Stimulated activated CD4-positive, alpha-beta T cell treated with anti-CD3 and anti-CD28 coated beads, Interleukin-15, amount 100 ng/mL, for 24 hours (primary cell): ENCODE data around the gene IFI27L1.
"Not testable (repeated sequence)": the region's sequence is repeated elsewhere in the genome, so short reads cannot be mapped to it uniquely, and the experiment has no call there.

ENCODE experiments used
- DNase-seq: peaks from one replicate; pipeline ENCODE4 v3.0.0-alpha.2; 2020

Gene IFI27L1

DNA sequence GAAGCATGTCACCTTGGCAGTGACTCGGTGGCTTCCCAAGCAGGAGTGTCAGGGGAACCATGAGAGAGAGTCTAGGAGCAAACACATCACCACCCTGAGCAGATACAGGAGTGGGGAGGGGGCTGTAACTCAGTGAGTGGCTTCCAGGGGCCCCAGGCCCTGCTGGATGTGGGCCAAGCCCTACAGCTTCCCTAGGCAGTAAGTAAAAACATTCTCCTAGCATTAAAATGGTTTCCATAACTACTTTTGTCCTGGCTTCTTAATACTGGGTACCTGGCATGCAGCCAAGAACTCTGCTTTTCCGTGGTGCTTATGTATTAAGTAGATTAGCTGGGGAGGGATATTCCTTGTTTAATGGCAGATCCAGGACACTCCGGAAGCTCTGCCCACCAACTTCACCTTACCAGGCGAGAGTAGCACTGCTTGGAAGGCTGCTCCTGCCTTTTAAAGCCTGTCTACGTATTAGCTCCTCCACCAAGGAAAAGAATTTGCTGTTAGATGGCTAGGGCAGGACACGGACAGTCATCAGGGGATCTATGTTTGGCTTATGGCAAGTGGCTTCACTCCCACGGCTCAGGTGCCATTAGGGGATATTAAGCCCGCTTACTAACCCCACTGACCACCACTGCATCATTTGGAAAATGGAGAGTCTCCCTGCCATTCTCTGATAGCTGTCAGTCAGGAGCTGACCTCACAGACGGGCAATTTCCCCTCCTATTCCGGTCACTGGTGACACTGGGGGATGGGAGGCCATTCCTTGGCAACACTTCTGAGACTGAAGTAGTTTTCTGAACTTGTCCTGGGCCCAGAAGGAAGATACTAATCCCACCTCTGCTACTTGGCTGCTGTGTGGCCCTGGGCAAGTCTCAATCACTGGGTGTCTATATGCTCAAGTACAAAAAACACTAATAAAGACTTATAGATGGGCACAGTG, 32.2 kb upstream of the IFI27L1 start:
- no peak for DNase-seq

DNA sequence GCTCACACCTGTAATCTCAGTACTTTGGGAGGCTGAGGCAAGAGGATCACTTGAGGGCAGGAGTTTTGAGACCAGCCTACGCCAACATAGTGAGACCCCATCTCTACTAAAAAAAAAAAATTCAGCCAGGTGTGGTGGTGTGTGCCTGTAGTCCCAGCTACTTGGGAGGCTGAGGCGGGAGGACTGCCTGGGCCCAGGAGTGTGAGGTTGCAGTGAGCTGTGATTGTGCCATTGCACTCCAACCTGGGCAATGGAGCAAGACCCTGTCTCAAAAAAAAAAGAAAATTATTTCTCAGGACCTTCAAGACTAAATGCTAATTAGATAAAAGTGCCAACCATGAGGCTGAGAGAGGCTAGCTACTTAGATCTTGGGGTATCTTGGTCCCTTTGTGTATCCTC, 31.5 kb upstream of the IFI27L1 start:
- DNase-seq, result no peak

DNA sequence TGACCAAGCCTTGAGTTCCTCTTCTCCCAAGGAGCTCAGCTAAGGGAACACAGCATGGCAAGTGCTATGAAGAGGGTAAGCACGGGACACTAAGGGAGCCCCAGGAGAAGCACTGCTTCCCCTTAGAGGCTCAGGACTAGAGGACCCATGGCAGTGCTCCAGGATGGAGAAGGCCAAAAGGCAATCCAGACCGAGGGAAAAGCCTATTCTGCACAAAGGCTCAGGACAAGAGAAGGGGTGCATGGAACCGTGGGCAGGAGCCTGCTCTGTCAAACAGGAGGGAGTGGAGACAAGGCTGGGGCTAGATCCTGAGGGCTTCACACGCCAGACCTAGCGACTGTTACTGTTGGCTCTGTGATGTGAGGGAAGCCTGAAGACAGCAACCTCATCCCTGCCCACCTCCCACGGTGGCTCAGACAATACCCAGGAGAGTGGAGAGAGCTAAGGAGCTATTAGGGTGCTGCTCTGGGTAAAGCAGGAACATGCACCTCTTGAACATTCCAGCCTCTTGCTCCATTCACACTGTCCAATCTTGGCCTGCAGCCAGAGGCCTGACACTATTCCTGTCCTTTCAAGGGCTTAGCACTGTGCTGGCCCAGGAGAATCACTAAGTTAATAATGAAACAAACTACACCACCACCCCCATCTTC, 30.8 kb upstream of the IFI27L1 start:
- DNase-seq, result no peak

DNA sequence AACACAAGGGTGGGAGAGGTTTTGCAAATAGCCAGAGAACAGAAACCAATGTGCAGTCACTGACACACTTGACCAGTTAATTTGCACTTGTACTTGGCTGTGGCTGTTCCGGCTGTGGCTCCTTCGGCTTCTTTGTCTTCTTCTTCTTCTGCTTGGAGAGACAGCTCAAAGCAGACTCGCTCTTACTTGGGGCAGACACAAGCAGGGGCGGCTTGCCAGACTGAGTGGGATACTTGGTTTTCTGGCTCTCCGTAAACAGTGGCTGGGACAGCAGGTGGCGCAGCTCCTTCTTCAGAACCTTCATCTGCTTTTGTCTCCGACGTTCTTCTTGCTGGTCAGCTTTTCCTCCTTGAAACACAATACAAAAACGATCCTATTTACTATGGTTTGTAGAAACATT, 30.0 kb upstream of the IFI27L1 start:
- no peak for DNase-seq

DNA sequence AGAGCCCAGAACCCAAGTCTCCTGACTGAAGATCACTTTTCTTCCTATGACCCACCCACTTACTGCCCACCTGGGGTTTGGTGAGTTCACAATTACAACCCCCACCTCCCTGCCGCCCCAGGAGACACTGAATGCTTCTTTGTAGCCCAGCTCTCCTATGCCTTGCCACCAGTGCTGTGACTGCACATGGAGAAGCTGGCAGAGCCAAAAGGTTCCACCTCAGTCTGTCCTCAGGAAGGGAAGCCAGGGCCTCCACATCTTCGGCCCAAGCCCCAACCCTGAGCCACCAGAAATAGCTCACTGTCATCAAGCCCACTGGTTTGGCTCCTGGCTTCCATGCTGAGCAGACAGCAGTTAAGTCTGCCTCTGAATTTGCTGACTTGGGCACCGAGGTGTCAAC, 29.3 kb upstream of the IFI27L1 start:
- DNase-seq, result no peak

DNA sequence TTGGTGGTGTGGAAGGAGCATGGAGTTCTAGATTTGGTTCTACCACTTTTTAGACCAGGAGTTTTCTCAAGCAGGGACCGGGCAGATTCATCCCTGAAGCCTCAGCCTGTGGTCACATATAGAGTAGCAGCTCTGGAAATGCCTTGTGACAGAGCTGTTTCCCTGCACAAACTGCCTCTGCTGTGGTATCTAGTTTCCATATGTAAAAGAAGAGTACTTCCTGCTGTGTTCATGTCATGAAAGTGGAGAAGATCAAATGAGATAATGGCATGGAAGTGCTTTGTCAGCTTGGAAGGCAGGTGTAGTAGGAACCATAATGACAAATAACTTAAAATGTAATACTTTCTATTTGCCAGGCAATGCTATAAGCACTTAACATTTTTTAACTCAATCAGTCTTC, 28.9 kb upstream of the IFI27L1 start:
- DNase-seq, result no peak

DNA sequence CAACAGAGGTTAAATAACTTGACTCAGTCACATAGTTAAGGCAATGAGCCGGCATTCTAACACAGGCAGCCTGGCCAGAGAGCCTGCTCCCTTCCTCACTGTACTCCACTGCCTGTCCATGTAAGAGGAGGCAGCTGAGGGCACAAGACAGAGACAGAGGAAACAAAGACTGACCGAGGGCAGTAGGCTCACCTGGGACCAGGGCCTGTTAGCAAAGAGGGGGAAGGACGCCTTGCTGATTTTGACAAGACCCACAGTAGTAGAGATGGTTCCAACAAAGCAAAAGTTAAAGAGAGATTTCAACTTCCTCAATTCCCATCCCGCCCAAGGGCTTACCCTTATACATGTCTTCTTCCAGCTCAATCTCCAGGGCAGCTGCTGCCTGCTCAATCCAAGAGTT, 28.4 kb upstream of the IFI27L1 start:
- DNase-seq, result no peak

DNA sequence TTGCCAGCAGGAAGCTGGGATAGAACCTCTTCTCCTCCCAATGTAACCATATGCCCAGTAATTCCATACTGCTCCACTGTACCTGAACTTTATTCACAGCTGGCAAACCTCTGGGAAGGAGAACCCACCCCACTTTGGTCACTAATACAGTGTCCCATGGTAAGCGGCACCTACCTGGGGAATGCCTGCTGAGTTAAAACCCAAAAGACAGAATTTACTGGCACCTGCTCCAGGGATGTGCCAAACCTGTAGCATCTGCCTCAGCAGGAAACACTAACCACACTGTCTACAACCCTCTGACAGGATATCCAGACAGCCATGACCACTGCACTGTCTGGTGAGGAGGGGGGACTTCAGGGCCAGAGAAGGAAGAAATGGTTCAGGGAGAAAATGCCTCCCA, 26.7 kb upstream of the IFI27L1 start:
- no peak for DNase-seq

DNA sequence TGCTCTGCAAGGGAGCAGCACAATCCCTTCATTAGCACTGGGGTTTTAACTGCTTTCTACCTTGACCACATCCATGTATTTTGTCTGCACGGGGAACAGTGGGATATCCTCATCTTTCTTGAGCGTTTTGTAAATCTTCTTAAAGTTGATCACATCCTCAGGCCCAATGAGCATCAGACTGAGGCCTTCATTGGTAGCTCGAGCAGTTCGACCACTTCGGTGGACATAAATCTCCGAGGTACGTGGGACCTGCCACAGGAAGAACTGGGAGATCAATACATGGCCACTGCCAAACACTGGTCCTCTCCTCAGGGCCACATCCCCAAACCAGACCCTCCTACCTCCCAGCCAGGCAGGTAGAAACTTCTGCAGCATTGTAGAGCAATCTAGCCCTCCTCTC, 26.2 kb upstream of the IFI27L1 start:
- DNase-seq, result no peak

DNA sequence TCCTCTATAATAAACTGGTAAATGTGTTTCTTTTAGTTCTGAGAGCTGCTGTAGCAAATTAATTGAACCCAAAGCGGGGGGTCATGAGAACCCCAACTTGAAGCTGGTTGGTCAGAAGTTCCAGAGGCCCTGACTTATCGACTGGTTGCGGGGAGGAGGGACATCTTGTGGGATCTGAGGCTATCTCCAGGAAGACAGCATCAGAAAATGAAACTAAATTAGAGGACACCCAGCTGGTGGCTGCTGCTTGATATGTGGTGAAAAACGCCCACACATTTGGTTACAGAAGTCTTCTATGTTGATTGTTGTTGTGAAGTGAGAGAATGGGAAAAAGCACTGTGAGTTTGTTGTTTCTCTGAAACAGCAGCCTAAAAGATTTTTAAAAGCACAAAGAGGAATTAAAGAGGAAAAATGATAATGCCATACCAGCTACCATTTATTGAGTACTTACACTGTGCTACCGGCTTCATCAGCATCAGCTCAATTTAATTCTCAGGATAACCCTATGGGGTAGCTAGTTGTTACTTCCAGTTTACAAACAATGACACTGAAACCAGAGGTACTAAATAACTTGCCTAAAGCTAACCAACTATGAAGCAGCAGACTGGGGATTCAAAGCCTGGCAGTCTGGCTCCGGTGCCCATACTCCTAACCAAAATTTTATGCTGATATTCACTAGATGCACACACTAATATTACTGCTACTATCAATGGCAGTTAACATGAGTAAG, 24.4 kb upstream of the IFI27L1 start:
- DNase-seq, result peak; percentile 39

DNA sequence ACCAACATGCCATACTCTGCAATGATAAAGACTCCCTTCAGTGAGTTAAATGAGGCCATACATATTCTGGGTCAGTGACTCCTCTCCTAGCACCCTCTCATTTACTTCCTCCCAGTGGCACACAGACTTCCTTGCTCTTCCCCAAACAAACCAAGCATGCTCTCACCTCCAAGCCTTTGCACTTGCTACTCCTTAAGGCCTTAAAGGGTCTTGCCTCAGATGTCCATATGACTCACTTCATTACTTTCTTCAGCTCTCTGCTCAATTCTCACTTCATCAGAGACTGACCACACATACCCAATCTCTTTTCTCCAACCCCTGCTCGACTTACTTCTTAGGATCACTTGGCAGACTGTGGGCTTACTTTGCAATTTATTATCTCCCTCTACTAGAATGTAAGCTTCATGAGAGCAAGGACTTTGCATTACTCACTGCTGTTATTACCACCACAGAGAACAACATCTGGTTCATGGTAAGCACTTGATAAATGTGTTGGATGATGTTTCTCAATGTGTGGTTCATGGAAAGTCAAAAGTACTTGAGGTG, 22.9 kb upstream of the IFI27L1 start:
- no peak for DNase-seq

DNA sequence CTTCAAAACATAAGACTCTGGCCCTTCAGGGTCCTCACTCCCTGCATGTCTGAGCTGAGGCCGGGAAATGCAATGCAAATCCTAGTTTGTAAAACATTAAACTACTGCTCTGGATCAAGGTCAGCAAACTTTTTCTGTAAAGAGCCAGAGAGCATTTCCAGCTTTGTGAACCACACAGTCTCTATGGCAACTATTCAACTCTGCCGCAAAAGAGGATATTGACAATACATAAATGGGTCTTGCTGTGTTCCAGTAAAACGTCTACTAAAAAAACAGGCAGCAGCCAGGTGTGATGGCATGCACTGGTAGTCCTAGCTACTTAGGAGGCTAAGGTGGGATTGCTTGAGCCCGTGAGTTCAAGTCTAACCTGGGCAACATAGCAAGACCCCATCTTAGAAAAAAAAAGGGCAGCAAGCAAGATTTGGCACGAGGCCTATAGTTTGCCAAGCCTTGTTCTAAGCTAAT, 22.4 kb upstream of the IFI27L1 start:
- DNase-seq, result no peak

DNA sequence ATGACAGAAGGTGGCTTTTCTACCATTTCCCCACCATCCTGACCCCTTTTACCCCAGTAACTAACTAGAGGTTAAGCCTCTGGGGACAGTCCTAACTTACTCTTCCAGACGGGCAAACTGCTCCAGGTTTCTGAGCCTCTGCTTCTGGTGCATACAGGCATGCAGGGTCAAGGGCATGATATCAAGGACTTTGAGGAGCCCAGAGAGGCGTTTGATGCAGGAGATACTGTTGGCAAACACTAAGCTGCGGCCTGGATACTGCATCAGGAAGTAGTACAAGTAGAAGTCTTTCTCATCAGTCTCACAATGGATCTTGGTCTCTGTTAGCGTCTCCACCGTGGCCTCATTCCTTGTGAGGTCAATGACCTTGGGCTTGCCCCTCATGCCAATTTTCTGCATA, 21.1 kb upstream of the IFI27L1 start:
- DNase-seq, result no peak

DNA sequence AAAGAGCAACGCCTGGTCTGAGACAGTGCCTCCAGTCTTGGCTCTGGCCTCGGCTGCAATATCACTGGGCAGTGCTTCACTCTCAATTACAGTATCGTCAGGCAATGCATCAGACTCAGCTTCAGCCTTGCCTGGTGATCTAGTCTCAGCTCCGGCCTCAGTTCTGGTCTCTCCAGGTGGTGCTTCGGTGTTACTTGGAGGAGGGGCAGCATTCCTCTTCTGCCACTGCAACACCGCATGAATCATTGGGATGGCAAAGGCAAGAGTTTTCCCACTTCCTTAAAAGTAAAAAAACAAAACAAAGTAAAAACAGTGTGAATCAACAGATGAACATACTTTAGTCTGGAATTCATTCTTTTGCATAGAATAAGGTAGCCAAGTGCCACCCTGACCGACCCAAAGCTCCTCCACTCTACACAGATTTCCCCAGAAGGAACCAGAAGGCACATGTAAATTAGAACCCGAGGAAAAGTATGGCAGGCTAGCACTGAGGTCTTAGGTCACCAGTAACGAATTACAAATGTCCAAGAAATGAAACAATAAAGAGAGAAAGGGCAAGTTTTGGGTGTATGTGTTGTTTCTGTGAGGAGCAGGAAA, 18.7 kb upstream of the IFI27L1 start:
- no peak for DNase-seq

DNA sequence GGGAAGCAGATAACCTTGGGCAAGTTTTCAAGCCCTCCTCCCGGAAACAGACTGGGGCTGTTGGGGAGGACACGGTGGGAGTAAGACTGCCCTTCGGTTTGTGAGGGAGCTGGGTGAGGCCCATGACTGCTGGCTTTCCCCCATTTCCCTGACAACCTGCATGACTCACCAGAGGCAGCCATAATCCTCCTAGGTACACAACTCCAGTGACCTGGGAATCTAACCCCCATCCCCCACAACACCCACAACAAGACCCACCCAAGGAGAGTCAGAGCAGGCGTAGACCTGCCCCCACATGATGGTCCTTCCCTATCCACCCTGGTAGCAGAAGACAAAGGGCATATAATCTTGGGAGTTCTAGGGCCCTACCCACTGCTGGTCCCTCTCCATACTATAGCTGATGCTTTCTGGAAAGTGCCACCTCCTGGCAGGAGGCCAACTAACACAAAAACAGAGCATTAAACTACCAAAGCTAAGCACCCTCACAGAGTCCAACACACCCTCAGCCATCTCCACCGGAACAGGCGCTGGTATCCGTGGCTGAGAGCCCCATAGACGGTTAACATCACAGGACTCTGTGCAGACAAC, 14.9 kb upstream of the IFI27L1 start:
- no peak for DNase-seq

DNA sequence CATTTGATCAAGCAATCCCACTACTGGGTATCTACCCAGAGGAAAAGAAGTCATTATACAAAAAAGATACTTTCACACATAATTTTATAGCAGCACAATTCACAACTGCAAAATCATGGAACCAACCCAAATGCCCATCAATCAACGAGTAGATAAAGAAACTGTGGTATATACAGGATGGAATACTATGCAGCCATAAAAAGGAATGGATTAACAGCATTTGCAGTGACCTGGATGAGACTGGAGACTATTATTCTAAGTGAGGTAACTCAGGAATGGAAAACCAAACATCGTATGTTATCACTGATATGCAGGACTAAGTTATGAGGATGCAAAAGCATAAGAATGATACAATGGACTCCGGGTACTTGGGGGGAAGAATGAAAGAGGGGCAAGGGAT, 9.0 kb upstream of the IFI27L1 start:
- not testable (repeated sequence) for DNase-seq

DNA sequence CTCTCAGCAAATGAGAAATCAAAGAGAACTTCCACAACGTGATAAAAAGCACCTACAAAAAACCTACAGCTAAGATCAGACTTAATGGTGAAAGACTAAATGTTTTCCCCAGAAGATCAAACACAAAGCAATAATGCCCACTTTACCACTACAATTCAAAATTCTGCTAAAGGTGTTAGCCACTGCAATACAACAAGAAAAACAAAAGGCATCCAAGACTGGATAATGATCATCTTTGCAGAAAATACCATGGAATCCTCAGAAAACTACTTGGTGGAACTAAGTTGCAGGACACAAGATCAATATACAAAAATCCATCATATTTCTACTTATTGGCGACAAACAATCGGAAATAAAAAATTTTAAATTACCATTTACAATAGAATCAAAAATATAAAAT, 6.6 kb upstream of the IFI27L1 start:
- DNase-seq, result no peak

DNA sequence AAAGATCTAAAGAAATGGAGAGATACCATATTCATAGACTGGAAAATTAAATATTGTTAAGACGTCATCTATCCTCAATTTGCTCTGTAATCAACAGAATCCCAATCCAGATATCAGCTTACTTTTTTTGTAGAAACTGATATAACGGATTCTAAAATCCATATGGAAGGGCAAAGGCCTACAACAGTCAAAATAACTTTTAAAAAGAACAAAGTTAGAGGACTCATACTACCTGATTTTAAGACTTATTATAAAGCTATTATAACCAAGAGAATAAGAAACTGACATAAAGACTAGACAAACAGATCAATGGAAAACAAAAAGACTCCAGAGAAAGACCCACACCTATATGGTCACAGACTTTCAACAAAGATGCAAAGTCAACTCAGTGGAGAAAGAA, 6.1 kb upstream of the IFI27L1 start:
- no peak for DNase-seq

DNA sequence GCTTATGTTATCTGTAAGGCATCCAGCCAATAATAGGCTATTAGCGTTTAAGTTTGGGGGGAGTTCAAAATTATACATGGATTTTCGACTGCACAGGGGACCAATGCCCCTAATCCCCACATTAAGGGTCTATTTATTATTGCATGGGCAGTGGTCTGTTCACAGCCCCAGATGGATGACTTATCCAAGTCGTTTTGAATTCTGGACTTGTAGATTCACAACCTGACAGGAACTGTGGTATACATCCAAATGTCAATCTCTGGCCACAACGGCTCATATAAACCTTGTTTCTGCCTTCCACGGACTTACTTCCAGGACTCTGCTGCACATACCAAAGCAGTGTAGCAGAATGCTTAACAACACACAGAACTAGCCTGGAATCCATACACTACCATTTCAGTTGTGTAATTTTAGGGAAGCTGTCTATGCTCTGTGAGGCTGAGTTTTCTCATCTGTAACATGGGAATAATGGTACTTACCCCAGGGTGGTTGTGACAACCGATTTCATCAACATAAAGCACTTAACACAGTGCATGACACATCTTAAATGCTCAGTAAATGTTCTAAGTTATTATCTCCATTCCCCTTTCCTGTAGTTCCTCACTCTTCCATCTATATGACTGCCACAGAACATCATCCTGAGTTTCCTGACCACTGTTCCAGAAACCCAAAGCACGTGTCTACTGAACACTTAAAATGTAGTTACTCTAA, 3.8 kb upstream of the IFI27L1 start:
- DNase-seq, result no peak

DNA sequence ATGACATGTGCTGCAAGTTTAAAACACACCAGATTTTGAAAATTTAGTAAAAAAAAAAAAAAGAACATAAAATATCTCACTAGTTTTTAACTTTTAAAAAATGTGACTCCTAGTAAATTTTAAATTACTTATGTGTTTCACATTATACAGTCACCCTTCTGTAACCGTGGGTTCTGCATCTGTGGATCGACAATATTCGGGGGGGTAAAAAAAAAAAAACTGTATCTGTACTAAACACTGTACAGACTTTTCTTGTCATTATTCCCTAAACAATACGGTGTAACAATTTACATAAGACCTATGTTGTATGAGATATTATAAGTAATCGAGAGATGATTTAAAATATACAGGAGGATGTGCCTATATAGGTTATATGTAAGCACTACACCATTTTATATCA, 3.3 kb upstream of the IFI27L1 start:
- no peak for DNase-seq

DNA sequence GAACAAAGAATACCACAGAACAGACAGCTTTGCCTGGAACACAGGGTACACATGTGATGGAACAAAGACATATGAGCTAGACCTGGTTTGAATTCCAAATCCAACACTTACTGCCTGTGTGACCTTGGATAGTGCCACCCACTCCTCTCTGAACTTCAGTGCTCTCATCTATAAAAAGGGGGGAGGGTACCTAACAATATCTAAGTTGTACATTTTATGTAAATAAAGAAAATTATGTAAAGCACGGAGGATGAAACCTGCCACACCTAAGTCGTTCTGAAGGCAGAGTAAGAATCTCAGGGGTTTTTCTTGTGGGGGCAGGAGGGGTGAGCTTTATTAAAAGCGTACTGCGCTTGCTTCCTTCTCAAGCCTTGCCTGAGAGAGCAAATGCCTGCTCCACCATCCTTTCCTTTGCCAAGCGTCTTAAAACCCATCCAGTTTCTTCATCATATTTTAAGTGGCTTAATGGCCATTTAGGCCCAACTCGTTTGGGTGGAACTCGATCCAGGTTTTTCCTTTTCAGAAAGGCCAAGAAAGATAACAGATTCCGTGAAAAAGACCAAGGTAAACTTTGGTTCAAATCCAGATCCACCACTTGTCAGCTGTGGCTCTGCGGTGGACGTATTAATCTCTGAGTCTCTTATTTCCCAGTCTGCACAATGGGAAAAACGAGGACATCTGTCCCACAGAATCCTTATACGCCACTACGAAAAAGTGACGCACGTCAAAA, 1.1 kb upstream of the IFI27L1 start:
- DNase-seq, result peak; percentile 9
